Spinal cord (tissue), 10 donors: ENCODE measurements around the gene GTF2H4. TPM values are rescaled to one million over a fixed set of nuclear protein-coding genes. Genes with fewer than 3 reads are reported as not detected.

Experiments
- DNase-seq, 6 donors: peaks; one replicate each; pipeline versions ENCODE4 v3.0.0 to v3.0.0-alpha.2; 2013 to 2015; ENCODE audit warnings: low spot score in 6 of 6, low read depth in 4 of 6
- H3K27ac ChIP-seq: one replicate; pipeline ENCODE4 v1.5.1; 2013; ENCODE audit warnings: low read depth, low read length, control low read depth
- H3K27me3 ChIP-seq: one replicate; pipeline ENCODE4 v1.6.1; 2013; ENCODE audit warnings: low read length; ENCODE audit not compliant: control insufficient read depth, insufficient read depth
- H3K36me3 ChIP-seq: one replicate; pipeline ENCODE4 v1.6.1; 2013; ENCODE audit warnings: low read length; ENCODE audit not compliant: control insufficient read depth, insufficient read depth
- H3K4me1 ChIP-seq: one replicate; pipeline ENCODE4 v1.6.1; 2013; ENCODE audit warnings: low read length; ENCODE audit not compliant: control insufficient read depth, insufficient read depth
- H3K4me3 ChIP-seq: one replicate; pipeline ENCODE4 v1.5.1; 2013; ENCODE audit warnings: low read depth, low read length, control low read depth
- H3K9me3 ChIP-seq: one replicate; pipeline ENCODE4 v1.6.1; 2013; ENCODE audit warnings: low read length; ENCODE audit not compliant: control insufficient read depth, insufficient read depth
- WGBS: methylation state at CpG from one replicate; pipeline ENCODE4 v1.1.5; 2013; ENCODE audit warnings: missing lambda C conversion rate; ENCODE audit not compliant: insufficient coverage; 5-methylcytosine and 5-hydroxymethylcytosine counted together
- polyA plus RNA-seq, 2 donors: library from polyadenylated mRNA; unstranded; fragments of 120-200 nt; gene quantifications; one replicate each; pipeline ENCODE4 v1.2.1, GENCODE V29; 2013; ENCODE audit not compliant: insufficient read length in 2 of 2
- total RNA-seq, 2 donors: library from RNA; depleted of rRNA in 1 of 2; stranded (reverse); fragments of 120-200 nt in 1 of 2; fragments of >200 nt in 1 of 2; gene quantifications; one replicate each; pipeline versions ENCODE4 v1.2.3 to v1.2.4, GENCODE V29; 2013 to 2014
- donor health status: healthy.

The GTF2H4 gene
- total and polyA plus RNA-seq, 4 donors, result 20.6 to 48.4 (median 35.1) TPM

DNA sequence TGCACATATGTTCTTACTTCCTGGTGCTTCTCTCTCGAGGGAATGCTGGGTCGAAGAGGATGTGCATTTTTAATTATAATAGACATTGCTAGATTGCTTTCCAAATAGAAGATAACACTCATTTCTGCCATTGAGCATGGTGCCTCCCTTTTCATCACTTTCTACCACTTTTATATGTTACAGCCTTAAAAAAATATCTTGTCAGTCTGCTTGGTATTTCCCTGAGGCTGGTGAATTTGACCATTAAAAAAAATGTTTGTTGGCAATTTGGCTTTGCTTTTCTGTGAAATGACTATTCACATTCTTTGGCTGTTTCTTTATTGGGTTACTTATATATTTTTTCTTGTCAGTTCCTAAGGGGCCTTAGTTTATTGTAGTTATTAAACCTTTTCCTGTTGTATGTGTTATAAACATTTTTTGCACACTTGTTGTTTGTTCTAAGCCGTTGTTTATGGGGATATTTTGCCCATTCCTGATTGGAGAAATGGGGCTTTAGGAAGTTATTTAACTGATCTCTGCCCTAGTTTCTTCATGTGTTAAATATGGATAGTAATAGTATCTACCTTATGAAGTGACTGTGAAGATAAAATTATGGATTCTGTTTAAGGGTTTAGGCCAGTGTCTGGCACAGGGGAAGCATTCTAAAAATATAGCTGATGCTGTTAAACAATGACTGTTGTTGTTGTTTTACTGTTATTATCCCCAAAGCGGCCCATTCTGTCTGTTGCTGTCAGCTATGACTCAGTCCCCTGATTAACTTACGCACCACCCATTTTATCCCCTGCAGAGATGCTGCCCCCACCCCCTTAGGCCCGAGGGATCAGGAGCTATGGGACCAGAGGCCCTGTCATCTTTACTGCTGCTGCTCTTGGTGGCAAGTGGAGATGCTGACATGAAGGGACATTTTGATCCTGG is 19.8 kb upstream of the GTF2H4 start:
- peaks cover 46% of the 10 kb centered on the region for H3K36me3 ChIP-seq
- no peak overlapping the region for H3K4me3 ChIP-seq
- no peak overlapping the region for H3K27ac ChIP-seq
- no peaks in the 10 kb centered on the region for H3K9me3 ChIP-seq
- no CpG with 5 or more reads among the region's 6 CpGs for WGBS
- no peak for DNase-seq
- peaks cover 61% of the 10 kb centered on the region for H3K4me1 ChIP-seq
- H3K27me3 ChIP-seq, result no peaks in the 10 kb centered on the region

DNA sequence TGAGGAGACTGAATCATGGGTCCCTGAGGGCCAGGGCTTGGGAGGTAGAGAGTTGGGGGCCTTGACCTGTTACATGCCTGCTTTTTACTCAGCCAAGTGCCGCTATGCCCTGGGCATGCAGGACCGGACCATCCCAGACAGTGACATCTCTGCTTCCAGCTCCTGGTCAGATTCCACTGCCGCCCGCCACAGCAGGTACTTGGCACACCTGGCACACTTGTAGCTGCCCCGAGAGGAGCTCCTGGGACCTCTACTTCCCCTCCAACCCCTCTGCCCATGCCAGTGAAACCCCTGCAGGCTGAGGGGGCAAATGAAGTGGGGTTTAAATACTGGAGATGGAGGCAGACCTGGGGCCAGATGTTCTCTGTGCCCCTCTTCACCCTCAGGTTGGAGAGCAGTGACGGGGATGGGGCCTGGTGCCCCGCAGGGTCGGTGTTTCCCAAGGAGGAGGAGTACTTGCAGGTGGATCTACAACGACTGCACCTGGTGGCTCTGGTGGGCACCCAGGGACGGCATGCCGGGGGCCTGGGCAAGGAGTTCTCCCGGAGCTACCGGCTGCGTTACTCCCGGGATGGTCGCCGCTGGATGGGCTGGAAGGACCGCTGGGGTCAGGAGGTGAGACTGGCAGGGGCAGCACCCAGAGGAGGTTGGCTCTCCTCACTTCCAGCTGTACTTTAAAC is 19.1 kb upstream of the GTF2H4 start:
- DNase-seq, result no peak
- no peaks in the 10 kb centered on the region for H3K9me3 ChIP-seq
- H3K27ac ChIP-seq, result no peak overlapping the region
- H3K4me3 ChIP-seq, result no peak overlapping the region
- H3K36me3 ChIP-seq, result peaks cover 54% of the 10 kb centered on the region
- H3K27me3 ChIP-seq, result no peaks in the 10 kb centered on the region
- peaks cover 53% of the 10 kb centered on the region for H3K4me1 ChIP-seq
- 82% methylated on average over 10 of the region's 18 CpGs for WGBS

DNA sequence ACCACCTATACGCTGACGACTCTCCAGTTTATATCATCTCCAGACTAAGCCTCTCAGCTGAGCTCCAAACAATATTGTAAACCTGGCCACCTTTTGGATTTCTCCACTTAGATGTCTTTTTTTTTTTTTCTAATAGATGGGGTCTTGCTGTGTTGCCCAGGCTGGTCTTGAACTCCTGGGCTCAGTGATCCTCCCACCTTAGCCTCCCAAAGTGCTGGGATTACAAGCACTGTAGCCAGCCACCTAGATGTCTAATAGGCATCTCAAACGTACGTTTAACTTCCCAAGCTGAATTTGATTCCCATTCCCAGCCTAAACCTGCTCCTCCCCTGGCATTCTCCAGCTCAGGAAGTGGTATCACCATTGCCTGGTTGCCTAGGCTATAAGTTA is 18.5 kb upstream of the GTF2H4 start:
- no peak overlapping the region for H3K27ac ChIP-seq
- H3K36me3 ChIP-seq, result peaks cover 60% of the 10 kb centered on the region
- 0% methylated on average over 1 of the region's 4 CpGs for WGBS
- H3K27me3 ChIP-seq, result no peaks in the 10 kb centered on the region
- H3K4me3 ChIP-seq, result no peak overlapping the region
- no peak for DNase-seq
- H3K4me1 ChIP-seq, result peaks cover 53% of the 10 kb centered on the region
- no peaks in the 10 kb centered on the region for H3K9me3 ChIP-seq

DNA sequence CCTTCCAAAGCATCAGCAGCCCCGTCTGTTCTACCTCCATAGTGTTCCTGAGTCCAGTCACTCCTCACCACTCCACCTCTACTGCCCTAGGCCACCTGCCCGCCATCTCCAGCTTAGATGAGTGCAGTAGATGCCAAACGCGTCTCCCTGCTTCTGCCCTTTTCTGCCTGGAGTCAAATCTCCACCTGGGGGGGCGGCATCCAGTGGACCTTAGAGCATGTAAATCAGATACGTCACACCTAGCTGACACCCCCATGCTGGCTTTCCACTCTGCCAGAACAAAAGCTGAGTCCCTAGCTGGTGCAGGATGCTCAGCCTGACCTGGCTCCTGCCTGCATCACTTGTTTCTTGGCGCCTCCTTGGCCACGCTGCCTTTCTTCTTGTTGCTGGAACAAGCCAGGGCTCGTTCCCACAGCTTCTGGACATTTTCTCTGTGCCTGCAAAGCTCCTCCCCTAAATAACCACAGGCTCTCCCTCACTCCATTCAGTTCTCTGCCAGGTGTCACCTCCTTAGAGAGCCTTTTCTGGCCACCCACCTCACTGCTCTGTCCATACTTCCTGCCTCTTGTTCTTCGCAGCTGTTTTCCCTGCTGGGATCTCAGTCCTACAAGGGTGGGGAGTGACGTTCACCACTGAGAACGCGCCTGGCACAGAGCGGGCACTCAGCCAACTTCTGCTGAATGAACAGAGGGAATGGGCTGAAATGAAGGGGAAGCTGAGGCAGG is 17.9 kb upstream of the GTF2H4 start:
- Histone ChIP-seq H3K27ac (peak overlapping the region; percentile 16), H3K9me3 (no peaks in the 10 kb centered on the region), H3K27me3 (no peaks in the 10 kb centered on the region), H3K4me1 (peaks cover 49% of the 10 kb centered on the region), H3K4me3 (no peak overlapping the region), H3K36me3 (peaks cover 66% of the 10 kb centered on the region)
- DNase-seq, result peak in 2 of 6 donors; percentile 73 to 75
- 43% methylated on average over 14 of the region's 14 CpGs for WGBS

DNA sequence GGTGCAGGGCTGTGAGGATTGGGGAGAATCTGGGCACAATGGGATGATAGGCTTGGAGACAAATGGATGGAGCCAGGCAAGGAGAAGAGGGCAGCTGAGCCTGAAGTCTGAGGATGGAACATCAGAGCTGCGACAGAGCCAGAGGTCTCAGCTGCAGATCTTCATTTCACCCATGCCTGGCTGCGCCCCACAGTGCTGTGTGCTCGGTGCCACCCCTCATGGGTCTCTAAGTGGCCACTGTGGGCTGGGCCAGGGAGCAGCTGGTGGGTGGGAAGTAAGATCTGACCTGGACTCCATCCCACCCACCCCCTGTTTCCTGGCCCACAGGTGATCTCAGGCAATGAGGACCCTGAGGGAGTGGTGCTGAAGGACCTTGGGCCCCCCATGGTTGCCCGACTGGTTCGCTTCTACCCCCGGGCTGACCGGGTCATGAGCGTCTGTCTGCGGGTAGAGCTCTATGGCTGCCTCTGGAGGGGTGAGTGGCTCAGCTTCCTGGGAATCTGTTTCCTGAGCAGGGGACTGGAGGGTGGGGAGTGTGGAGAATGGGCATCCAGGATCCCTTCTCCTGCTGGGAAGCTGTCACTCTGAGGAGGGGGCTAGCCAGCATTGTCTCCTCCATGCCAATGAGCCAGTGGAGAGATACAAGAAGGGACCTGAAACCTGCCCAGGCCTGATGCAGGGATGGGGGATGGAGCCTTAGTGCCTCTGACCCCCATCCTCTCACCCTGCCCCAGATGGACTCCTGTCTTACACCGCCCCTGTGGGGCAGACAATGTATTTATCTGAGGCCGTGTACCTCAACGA is 17.2 kb upstream of the GTF2H4 start:
- DNase-seq, result no peak
- peak overlapping the region; percentile 16 for H3K27ac ChIP-seq

DNA sequence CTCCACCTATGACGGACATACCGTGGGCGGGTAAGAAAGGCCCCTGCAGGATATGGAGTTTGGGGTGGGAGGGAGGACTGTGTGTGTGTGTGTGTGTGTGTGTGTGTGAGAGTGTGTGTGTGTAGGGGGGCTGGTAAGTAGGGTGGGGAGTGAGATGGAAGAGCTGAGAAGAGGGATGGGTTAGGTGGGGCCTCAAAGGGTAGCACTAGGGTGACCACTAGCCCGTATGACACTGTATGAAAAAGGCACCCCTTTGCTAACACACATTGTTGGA is 16.6 kb upstream of the GTF2H4 start:
- Histone ChIP-seq H3K4me1 (peaks cover 36% of the 10 kb centered on the region), H3K4me3 (no peak overlapping the region), H3K27me3 (no peaks in the 10 kb centered on the region), H3K36me3 (peaks cover 79% of the 10 kb centered on the region), H3K9me3 (no peaks in the 10 kb centered on the region), H3K27ac (no peak overlapping the region)
- 90% methylated on average over 2 of the region's 4 CpGs for WGBS
- DNase-seq, result no peak

More for the DNA sequence above, 17.2 kb upstream of the GTF2H4 start:
- Histone ChIP-seq H3K4me1 (peaks cover 42% of the 10 kb centered on the region), H3K27me3 (no peaks in the 10 kb centered on the region), H3K4me3 (no peak overlapping the region), H3K36me3 (peaks cover 73% of the 10 kb centered on the region), H3K9me3 (no peaks in the 10 kb centered on the region)
- 65% methylated on average over 9 of the region's 12 CpGs for WGBS

DNA sequence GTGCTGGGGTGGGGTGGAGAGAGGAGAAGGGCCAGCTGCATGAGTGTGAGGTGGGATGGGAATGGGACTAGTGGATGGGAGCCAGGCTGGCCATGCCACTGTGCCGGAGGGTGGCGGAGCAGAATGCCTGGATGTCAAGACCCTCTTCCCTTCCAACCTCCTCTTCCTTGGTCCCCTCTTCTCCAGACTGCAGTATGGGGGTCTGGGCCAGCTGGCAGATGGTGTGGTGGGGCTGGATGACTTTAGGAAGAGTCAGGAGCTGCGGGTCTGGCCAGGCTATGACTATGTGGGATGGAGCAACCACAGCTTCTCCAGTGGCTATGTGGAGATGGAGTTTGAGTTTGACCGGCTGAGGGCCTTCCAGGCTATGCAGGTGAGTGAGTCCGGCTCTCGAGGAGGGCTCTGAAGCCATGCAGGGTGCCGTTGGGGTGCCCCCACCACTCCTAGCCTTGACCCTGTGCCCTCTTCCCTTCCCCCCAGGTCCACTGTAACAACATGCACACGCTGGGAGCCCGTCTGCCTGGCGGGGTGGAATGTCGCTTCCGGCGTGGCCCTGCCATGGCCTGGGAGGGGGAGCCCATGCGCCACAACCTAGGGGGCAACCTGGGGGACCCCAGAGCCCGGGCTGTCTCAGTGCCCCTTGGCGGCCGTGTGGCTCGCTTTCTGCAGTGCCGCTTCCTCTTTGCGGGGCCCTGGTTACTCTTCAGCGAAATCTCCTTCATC is 16.0 kb upstream of the GTF2H4 start:
- Histone ChIP-seq H3K36me3 (peaks cover 85% of the 10 kb centered on the region), H3K27me3 (no peaks in the 10 kb centered on the region), H3K27ac (no peak overlapping the region), H3K9me3 (no peaks in the 10 kb centered on the region), H3K4me3 (no peak overlapping the region), H3K4me1 (peaks cover 30% of the 10 kb centered on the region)
- 87% methylated on average over 19 of the region's 21 CpGs for WGBS
- no peak for DNase-seq

DNA sequence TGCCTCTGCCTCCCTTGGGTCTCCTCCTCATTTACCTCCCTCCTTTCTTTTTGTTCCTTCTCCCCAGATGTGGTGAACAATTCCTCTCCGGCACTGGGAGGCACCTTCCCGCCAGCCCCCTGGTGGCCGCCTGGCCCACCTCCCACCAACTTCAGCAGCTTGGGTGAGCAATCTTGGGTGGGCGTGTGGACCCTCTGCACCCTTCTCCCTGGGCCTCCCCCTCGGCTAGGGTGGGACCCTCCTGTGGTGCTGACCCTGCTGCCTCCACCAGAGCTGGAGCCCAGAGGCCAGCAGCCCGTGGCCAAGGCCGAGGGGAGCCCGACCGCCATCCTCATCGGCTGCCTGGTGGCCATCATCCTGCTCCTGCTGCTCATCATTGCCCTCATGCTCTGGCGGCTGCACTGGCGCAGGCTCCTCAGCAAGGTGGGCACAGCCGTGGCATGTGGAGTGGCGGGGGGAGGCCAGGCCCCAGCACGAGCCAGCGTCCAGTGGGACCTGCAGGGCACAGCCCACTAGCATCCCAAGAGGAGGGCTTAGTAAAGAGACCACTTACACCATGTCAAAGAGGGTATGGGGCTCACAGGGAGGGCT is 14.9 kb upstream of the GTF2H4 start:
- H3K9me3 ChIP-seq, result no peaks in the 10 kb centered on the region
- 70% methylated on average over 13 of the region's 16 CpGs for WGBS
- no peaks in the 10 kb centered on the region for H3K27me3 ChIP-seq
- H3K36me3 ChIP-seq, result peaks cover 96% of the 10 kb centered on the region
- DNase-seq, result no peak
- H3K4me3 ChIP-seq, result no peak overlapping the region
- no peak overlapping the region for H3K27ac ChIP-seq
- peaks cover 29% of the 10 kb centered on the region for H3K4me1 ChIP-seq
